K562 (cell line): Measurements from ENCODE around the gene FAM120C.

ENCODE experiments used
- C11orf30 ChIP-seq: fragments of 450-650 bp; IDR thresholded peaks from 2 replicates; pipeline ENCODE4 v1.6.1; 2016; ENCODE audit warnings: low read depth, mild to moderate bottlenecking
- EZH2 ChIP-seq: IDR thresholded peaks from 2 replicates; pipeline ENCODE4 v1.6.1; 2012; ENCODE audit warnings: low read depth, mild to moderate bottlenecking, inconsistent platforms, low read length, borderline replicate concordance
- MYC ChIP-seq, 2 experiments: fragments of 250-450 bp in 1 of 2; sonication (Bioruptor Pico) in 1 of 2; IDR thresholded peaks; 2 replicates each; pipeline versions ENCODE4 v1.5.1 to v1.6.1; 2012 to 2021; ENCODE audit warnings: low read depth in 2 of 2, borderline replicate concordance in 1 of 2, improper control_type of control experiment in 1 of 2, low read length in 1 of 2, mild to moderate bottlenecking in 1 of 2, moderate library complexity in 1 of 2
- POLR2AphosphoS5 ChIP-seq: IDR thresholded peaks from 2 replicates; pipeline ENCODE4 v1.6.1; 2011; ENCODE audit warnings: mild to moderate bottlenecking, low read depth, low read length, moderate library complexity; ENCODE audit not compliant: control insufficient read depth, insufficient read depth
- SP1 ChIP-seq: sonication (generic); formaldehyde crosslinking; IDR thresholded peaks from 2 replicates; pipeline ENCODE4 v1.8.1; 2022; ENCODE audit warnings: mild to moderate bottlenecking, missing genetic modification reagents
- TF ChIP-seq, protein P1 (sequence below): fragments of 250-450 bp; sonication (Bioruptor Pico); IDR thresholded peaks from 2 replicates; pipeline ENCODE4 v1.8.0; 2022; ENCODE audit warnings: moderate library complexity, mild to moderate bottlenecking, inconsistent platforms
- TF ChIP-seq, protein P2 (sequence below): fragments of 450-650 bp; formaldehyde crosslinking; IDR thresholded peaks from 2 replicates; pipeline ENCODE4 v1.4.0; 2022; ENCODE audit warnings: mild to moderate bottlenecking, moderate library complexity
- TF ChIP-seq, protein P3 (sequence below), 3 experiments: IDR thresholded peaks in 2 of 3; conservative IDR thresholded peaks in 1 of 3; 2 replicates each; pipeline ENCODE4 v1.5.1; 2011 to 2012; ENCODE audit warnings: low read length in 3 of 3, mild to moderate bottlenecking in 3 of 3, control low read depth in 2 of 3, improper control_type of control experiment in 1 of 3, inconsistent platforms in 1 of 3, low read depth in 1 of 3, mixed read lengths in 1 of 3, moderate library complexity in 1 of 3; ENCODE audit not compliant: insufficient read depth in 2 of 3
- TF ChIP-seq, protein P4 (sequence below): IDR thresholded peaks from 2 replicates; pipeline ENCODE4 v1.6.1; 2011; ENCODE audit not compliant: insufficient read length; ENCODE audit errors: extremely low read depth

DNA sequence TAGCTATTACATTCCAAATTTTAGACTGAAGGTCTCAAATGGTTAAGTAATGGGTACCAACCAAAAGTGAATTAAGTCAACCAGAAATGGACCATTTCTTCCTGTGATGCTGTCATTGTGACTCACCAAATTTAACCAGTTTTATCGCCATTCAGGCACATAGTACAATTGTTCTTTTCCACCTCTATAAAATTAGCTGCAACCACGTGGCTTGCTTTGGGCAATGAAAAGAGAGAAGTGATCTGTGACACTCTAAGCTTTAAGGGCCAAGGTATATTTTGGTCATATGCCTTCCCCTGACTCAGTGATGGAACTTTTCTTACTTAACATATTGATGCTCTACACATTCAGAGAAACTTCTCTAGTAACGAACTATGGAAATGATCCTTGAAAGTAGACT is 118.5 kb downstream of the FAM120C start:
- TF ChIP-seq, protein P1, sequence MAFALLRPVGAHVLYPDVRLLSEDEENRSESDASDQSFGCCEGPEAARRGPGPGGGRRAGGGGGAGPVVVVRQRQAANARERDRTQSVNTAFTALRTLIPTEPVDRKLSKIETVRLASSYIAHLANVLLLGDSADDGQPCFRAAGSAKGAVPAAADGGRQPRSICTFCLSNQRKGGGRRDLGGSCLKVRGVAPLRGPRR: no peak
- TF ChIP-seq EZH2 (no peak), C11orf30 (no peak), POLR2AphosphoS5 (no peak), SP1 (CRISPR knock-in tag) (no peak), MYC (IDR thresholded peaks at IDR 0.05; ENCODE audit: low read depth, low read length) (no peak), MYC (CRISPR knock-in tag; IDR thresholded peaks at IDR 0.05; ENCODE audit: borderline replicate concordance, low read depth) (no peak)
- TF ChIP-seq, protein P2, sequence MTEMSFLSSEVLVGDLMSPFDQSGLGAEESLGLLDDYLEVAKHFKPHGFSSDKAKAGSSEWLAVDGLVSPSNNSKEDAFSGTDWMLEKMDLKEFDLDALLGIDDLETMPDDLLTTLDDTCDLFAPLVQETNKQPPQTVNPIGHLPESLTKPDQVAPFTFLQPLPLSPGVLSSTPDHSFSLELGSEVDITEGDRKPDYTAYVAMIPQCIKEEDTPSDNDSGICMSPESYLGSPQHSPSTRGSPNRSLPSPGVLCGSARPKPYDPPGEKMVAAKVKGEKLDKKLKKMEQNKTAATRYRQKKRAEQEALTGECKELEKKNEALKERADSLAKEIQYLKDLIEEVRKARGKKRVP (CRISPR knock-in tag): no peak
- TF ChIP-seq, protein P3, sequence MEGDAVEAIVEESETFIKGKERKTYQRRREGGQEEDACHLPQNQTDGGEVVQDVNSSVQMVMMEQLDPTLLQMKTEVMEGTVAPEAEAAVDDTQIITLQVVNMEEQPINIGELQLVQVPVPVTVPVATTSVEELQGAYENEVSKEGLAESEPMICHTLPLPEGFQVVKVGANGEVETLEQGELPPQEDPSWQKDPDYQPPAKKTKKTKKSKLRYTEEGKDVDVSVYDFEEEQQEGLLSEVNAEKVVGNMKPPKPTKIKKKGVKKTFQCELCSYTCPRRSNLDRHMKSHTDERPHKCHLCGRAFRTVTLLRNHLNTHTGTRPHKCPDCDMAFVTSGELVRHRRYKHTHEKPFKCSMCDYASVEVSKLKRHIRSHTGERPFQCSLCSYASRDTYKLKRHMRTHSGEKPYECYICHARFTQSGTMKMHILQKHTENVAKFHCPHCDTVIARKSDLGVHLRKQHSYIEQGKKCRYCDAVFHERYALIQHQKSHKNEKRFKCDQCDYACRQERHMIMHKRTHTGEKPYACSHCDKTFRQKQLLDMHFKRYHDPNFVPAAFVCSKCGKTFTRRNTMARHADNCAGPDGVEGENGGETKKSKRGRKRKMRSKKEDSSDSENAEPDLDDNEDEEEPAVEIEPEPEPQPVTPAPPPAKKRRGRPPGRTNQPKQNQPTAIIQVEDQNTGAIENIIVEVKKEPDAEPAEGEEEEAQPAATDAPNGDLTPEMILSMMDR (IDR thresholded peaks at IDR 0.05 in 2 of 3, conservative IDR thresholded peaks at IDR 0.05 in 1 of 3; ENCODE audit: insufficient read depth in 2 of 3, low read depth in 1 of 3, low read length in 3 of 3): no peak
- TF ChIP-seq, protein P4, sequence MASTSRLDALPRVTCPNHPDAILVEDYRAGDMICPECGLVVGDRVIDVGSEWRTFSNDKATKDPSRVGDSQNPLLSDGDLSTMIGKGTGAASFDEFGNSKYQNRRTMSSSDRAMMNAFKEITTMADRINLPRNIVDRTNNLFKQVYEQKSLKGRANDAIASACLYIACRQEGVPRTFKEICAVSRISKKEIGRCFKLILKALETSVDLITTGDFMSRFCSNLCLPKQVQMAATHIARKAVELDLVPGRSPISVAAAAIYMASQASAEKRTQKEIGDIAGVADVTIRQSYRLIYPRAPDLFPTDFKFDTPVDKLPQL: no peak
